ENCODE results near the gene RSBN1L.

DNA sequence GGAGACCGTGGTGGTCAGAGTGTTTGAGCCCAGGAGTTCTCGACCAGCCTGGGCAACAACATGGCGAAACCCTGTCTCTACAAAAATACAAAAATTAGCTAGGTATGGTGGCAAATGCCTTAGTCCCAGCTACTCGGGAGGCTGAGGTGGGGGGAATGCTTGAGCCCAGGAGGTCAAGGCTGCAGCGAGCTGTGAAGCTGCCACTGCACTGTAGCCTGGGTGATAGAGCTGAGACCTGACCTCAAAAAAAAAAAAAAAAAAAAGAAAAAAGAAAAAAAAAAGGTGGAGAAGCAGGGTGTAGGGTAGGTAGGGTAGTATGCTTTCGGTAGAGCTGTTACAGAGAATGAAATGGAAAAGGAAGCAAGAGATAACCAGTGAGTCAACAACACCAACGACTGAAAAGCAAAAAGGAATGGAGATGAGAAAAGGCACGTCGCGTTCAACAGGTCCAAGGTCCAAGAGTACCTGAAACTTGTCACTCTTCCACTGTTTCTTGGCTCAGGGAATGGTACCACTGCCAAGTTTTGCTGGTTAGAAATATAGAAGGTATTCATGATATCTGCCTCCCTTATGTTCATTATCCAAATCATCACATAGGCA lies 4.3 kb upstream of the RSBN1L start:
- no peak for TF ChIP-seq POLR2A (IDR thresholded peaks at IDR 0.05)
- TF ChIP-seq, protein P1, sequence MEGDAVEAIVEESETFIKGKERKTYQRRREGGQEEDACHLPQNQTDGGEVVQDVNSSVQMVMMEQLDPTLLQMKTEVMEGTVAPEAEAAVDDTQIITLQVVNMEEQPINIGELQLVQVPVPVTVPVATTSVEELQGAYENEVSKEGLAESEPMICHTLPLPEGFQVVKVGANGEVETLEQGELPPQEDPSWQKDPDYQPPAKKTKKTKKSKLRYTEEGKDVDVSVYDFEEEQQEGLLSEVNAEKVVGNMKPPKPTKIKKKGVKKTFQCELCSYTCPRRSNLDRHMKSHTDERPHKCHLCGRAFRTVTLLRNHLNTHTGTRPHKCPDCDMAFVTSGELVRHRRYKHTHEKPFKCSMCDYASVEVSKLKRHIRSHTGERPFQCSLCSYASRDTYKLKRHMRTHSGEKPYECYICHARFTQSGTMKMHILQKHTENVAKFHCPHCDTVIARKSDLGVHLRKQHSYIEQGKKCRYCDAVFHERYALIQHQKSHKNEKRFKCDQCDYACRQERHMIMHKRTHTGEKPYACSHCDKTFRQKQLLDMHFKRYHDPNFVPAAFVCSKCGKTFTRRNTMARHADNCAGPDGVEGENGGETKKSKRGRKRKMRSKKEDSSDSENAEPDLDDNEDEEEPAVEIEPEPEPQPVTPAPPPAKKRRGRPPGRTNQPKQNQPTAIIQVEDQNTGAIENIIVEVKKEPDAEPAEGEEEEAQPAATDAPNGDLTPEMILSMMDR (IDR thresholded peaks at IDR 0.05), result no peak

All from thyroid gland (tissue), 4 donors.